GM15510 (cell line): ENCODE measurements around the gene VPS35.

ENCODE experiments used
- POLR2A ChIP-seq: IDR thresholded peaks from 3 replicates; pipeline ENCODE4 v1.6.1; 2011; ENCODE audit warnings: borderline replicate concordance; ENCODE audit not compliant: insufficient read length; ENCODE audit errors: extremely low read depth

VPS35 gene

DNA sequence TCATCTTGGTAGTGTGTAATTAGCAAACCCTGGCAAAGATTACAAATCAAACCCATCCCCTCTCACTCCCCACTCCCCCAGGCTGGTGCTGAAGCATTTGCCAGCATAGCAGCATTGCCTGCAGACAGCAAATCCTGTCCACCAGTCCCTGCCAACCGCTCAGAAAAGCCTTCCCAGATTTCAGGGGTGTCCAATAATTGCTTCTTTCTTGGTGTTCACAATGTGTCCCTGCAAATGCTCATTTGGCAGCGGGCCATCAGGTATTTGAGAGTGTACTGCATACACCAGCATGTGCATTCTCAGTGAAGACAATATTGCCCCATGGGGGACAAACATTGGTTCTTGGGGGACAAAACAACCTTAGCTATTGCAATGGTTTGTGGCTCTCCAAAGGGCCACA, 28.7 kb upstream of the VPS35 start:
- TF ChIP-seq POLR2A = no peak

DNA sequence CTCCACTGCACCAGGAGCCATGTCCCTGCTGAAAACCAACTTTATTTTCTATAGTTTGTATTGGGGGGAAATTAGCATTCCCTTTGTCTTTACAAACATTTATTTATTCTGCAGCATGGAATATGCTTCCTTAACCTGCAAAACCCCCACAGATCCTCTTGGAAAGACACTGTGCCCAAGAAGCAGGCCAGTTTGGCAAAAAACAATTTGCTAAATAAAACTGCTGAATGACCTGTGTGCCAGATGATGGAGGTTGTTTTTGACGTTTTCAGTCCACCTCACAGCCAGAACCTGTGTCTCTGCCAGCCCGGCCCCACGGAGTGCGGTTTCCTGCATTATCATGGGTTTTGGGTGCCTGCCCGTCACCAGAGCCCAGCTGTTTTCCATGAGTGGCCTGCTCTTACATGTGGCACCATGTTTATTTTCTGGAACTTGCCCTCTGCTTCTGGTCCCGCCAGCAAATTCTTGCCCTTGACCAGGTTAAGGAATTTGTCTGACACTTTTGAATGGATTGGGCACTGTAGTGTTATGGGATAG, 26.9 kb upstream of the VPS35 start:
- no peak for TF ChIP-seq POLR2A

DNA sequence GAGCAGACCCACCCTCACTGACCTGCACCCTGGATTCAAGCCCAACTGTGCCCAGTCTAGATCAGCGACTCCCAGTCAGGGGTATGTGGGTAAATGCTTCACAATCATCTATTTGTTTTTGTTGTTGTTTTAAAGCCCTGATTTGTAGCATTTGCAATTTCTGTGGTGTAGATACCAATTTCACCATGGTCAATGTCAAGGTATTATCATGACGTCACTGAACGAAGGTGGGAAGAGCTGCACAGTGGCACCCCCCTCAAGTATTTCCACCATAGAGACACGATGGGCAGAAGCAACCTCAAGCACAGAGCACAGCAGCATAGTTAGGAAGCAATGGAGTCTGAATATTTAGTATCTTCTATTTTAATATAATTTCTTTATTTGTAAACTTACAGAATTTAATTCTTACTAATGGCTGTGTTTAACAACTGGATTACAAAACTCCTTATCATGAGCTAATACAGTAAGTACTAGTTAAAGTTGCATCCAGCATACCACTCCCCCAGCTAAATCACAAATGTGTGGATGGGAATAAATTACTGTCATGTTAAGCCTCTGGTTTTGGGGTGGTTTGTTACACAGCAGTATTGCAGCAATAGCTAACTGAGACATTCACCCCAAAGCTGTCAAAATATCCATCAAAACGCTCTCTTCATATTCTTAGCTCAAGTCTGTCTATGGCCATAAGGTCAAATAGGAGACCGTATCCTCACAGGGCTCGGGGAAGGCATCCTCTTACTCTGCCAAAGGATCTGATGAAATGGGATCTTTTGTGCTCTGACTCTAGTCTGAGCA, 26.0 kb upstream of the VPS35 start:
- no peak for TF ChIP-seq POLR2A

DNA sequence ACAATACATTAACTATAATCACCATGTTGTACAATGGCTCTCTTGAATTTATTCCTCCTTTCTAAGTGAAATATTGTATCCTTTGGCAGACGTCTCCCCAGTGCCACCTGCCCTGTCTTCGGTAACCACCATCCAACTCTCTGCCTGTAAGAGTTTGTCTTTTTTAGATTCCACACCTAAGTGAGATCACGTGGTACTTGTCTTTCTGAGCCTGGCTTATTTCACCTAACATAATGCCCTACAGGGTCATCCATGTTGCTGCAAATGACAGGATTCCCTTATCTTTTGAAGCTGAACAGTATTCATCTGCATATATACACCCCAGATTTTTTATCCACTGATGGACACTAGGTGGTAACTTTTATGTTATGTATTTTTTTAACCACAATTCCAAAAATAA, 24.7 kb upstream of the VPS35 start:
- no peak for TF ChIP-seq POLR2A

DNA sequence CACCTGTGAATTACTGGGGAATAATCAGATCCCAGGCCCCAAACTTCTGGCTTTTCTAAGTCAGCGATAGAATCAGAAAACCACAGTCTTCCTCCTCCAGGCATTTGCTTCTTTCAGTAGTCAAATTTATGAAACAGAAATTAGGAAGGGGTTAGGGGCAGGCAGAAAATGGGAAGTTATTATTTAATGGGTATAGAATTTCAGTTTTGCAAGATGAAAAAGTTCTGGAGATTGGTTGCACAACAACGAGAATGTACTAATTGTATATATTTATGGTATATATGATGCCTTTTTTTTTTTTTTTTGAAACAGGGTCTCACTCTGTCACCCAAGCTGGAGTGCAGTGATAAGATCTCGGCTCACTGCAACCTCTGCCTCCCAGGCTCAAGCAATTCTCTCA, 23.9 kb upstream of the VPS35 start:
- no peak for TF ChIP-seq POLR2A

DNA sequence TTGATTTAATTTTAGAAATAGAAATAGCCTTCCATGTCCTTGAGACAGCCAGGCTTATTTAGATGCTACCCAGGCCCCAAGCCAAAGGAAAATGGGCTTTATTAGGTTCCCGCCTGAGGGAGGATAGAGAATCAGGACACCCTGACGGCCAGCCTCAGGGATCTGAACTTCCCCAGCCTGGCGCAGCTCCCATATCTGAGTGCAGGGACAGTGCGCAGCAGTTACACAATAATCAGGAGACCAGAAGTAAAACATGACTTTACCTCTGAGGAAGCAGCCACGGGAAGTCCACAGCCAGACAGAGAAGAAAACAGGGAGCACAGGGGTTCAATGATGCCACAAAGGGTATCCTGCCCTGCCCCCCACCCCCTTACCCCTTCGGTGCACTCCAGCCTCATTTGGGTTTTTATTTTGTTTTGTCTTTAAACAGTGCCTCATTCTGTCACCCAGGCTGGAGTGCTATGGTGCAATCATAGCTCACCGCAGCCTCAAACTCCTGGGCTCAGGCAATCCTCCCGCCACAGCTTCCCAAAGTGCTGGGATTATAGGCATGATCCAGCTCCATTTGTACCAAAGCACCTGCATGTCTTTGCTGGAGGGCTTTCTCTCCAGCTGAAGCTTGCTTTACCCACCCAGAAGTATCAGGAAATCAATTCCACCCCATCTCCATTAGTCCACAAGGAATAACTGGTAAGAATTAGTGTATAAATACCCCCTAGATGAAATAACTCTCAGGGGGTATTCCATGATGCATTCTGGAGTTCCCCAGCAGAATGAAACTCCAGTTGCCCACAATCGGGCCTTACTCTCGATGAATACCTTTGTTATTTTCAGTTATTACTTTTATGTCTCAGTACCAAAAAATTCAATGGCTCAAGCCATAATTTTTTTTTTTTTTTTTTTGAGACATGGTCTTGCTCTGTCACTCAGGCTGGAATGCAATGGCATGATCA, 22.4 kb upstream of the VPS35 start:
- TF ChIP-seq POLR2A = no peak

DNA sequence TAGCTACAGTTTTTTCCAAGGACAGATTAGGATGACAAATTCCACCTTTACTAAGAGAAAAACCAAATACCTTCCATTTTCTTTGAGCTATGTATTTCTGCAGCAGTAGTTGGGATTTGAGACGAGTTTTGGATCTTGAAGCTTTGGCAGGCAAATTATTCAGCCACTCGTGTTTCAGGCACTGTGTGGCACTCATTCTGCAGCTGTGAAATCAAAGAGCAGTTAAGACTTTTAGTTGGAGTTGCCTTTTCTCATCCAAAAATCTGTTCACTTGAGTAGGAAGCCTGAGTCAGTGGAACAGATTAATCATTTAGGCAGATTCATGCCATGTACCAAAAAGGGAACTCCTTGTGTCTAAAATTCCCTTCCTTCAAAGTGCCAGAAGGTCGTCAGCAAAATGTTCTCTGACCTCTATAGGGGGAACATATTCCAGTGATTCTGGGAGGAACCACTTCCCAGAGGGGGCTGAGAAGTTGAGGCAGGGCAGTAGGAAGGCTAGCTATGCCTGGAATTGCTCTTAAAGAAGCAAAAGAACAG, 20.6 kb upstream of the VPS35 start:
- no peak for TF ChIP-seq POLR2A

DNA sequence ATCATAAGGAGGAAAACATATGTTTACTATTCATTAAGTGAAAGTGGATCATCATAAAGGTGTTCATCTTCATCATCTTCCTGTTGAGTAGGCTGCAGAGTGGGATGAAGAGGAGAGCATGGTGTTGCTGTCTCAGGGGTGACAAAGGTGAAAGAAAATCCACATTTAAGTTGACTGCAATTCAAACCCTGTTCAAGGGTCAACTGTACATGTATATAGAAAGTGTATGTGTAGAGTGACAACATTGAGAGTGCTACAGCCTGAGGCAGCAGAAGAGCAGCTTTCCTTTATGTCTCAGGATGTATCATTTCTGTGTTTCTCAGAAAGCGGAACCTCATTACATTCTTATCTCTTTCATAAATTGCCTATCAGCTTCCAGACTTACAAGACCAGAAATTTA, 17.7 kb upstream of the VPS35 start:
- TF ChIP-seq POLR2A = no peak

DNA sequence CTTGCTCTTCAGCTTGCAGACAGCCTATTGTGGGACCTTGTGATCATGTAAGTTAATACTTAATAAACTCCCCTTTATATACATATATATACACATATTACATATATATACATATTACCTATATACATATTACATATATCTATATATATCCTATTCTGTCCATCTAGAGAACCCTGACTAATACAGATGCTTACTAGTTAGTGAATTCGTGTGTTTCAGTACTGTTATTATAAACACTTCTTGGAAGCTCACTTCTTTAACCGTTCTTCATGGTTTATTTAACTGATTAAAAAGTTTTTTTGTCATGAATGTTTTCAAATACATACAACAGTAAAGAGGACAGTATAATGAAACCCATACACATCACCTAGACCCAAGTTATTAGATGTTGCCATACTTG, 13.1 kb upstream of the VPS35 start:
- no peak for TF ChIP-seq POLR2A

DNA sequence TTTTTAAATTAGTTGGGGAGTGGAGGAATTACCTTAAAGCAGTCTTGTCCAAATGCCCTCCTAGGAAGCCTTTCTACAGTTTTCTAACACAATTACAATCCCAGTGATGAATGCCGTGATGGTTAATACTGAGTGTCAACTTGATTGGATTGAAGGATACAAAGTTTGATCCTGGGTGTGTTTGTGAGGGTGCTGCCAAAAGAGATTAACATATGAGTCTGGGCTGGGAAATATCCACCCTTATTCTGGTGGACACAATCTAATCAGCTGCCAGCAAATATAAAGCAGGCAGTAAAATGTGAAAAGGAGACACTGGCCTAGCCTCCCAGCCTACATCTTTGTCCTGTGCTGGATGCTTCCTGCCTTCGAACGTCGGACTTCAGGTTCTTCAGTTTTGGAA, 12.6 kb upstream of the VPS35 start:
- TF ChIP-seq POLR2A = no peak

DNA sequence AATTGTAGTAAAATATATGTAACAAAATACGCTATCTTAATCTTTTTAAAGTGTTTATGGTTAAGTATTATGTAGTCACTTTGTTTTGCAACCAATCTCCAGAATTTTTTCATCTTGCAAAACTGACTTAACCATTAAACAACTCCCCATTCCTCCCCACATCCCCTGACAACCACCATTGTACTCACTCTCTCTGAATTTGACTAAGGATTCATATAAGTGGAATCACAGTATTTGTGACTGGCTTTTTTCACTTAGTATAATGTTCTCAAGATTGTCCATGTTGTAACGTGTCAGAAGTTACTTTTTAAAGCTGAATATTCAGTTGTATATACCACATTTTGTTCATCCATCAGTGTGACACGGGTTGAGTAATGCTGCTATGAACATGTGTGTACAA, 11.1 kb upstream of the VPS35 start:
- no peak for TF ChIP-seq POLR2A

DNA sequence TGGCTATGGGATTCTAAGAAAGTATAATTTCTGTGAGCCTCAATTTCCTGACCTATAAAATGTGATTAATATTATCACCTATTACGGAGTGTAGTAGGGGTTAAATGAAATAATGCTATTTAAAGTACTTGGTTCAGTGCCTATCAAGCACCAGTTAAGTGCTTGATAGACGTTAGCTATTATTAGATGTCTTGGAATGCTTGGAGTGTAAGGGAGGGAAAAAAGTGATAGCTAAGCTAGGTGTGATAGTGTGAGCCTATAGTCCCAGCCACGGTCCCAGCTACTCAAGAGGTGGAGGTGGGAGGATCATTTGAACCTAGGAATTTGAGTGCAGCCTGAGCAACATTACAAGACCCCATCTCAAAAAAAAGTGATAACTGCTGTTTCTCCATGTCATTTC, 8.0 kb upstream of the VPS35 start:
- TF ChIP-seq POLR2A = no peak

DNA sequence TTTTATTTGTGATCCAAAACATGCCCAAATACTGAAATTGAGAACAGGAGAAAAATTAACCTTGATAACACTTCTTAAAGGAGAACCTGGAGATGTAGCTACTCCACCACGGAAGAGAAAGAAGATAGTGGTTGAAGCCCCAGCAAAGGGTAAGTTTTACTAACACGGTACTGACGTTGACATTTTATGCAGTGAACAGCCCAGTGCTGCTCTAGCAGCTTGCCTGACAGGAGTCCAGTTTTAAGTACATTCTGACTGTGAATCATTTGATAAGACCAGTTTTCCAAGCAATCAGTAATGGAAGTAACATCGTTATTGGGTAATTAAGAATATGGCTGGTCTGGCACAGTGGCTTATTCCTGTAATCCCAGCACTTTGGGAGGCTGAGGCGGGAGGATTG, 7.0 kb upstream of the VPS35 start:
- no peak for TF ChIP-seq POLR2A

DNA sequence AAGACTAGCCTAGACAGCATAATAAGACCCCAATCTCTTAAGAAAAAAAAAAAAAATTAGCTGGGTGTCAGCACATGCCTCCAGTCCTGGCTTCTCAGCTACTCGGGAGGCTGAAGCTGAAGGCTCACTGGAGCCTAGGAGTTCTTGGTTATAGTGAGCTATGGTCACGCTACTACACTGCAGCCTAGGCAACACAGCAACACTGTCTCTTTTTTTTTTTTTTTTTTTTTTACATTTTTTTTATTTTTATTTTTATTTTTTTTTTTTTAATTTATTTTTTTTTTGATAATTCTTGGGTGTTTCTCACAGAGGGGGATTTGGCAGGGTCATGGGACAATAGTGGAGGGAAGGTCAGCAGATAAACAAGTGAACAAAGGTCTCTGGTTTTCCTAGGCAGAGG, 4.6 kb upstream of the VPS35 start:
- no peak for TF ChIP-seq POLR2A

DNA sequence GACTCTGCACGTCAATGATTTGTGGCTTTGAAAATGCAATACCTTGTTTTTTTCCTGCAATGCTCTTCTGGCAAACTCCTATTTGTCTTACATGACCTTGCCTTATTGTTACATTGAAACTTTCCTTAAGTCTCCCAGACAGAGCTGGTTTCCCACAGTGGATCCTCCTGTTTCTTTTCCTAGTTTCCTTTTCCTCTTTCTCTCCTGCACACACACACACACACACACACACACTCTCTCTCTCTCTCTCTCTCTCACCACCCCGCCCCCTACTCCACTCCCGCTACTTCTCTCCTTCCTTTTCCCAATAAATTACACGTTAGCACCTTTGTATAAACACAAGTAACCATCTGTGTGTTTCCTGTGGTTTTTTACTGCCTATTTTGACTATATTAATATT, 2.7 kb upstream of the VPS35 start:
- no peak for TF ChIP-seq POLR2A

DNA sequence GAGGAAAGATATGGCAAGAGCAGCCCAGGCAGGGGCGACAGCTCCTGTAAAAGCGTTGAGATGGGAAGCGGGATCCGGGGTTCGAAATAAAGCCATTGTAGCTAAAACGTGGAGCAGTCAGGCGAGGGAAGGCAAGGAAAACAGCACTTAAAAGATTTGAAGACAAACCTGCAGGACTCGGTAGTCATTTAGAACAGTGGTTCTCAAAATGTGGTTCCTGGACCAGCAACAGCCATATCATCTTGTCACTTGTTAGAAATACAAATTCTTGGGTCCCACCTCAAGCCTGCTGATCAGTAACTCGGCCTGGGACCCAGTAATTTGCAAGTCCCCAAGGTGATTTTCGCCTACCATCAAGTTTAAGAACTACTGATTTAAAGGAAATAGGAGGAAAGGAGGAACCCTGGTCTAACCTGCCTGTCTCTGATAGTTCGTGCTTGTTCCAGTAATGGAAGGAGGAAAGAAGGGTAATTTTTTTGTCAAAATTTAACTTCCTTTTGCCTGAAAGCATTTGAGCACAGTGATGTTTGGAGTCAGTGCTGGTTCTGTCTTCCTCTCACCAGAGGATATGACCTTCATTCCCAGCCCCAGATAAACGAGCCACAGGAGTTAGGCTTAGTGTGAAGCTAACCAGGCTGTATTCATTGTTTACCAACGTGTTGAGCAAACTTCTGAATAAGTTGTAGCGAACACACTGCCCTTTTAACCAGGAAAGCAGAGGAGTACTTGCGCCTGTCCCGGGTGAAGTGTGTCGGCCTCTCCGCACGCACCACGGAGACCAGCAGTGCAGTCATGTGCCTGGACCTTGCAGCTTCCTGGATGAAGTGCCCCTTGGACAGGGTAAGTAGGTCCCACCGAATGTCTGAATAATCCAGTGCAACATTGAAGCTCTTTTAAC, 1.6 kb upstream of the VPS35 start:
- TF ChIP-seq POLR2A = no peak
